Stimulated activated CD4-positive, alpha-beta T cell treated with anti-CD3 and anti-CD28 coated beads, Interleukin-2, amount 100 ng/mL, for 48 hours (primary cell): Measurements from ENCODE around the gene CLDN2.

Source experiments
- DNase-seq, 2 donors: peaks; one replicate each; pipeline ENCODE4 v3.0.0-alpha.2; 2020

The CLDN2 gene

DNA sequence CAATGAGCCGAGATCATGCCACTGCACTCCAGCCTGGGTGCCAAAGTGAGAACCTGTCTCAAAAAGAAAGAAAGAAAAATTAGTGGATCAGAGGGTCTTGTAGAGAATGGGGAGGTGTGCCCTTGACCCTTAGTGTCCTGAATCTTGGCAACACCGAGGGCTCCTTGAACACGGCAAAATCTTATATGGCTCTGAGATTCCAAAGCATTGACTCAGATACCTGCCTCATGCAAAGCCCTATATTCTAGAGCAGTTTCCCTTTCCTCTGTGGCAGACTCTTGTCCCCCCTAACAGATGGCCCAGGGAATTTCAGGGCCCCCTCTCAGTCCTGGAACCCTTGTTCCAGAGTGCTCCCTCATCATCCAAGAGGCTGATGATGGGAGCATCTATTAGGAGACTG lies 6.8 kb downstream of the CLDN2 start:
- no peak for DNase-seq

GRCh38 chrX:106927700-106928099 lies 7.5 kb downstream of the CLDN2 start:
- DNase-seq = no peak

GRCh38 chrX:106928227-106928626 lies 8.0 kb downstream of the CLDN2 start:
- no peak for DNase-seq

GRCh38 chrX:106931831-106932491 lies 11.8 kb downstream of the CLDN2 start:
- no peak for DNase-seq

- DNase-seq = no peak
These were observed 12.3 kb downstream of the CLDN2 start for GRCh38 chrX:106932492-106932923.

- no peak for DNase-seq
These were observed 12.8 kb downstream of the CLDN2 start for GRCh38 chrX:106932960-106933537.

GRCh38 chrX:106933538-106933961 lies 13.3 kb downstream of the CLDN2 start:
- no peak for DNase-seq

- DNase-seq = no peak
These were observed 15.0 kb downstream of the CLDN2 start for GRCh38 chrX:106935175-106935574.

GRCh38 chrX:106936246-106936645 lies 16.0 kb downstream of the CLDN2 start:
- no peak for DNase-seq

GRCh38 chrX:106939566-106939965 lies 19.4 kb downstream of the CLDN2 start:
- DNase-seq = no peak

DNA sequence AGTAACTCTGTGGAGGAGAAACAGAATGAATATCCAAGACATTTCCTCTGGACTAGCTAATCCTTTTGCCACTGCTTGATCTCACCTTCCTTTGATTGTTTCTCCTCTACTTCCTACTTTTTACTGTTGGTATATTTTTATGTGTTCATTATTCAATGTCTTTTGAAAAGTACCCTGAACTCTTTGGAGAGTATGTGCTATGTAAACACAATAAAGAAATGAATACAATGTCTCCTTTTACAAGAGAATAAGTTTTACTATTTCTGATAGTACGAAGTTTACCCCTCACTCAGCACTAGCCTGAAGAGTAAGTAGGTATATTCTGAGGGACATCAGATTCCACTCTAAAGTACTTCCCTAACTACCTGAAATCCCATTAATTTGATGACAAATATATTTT lies 19.9 kb downstream of the CLDN2 start:
- no peak for DNase-seq

GRCh38 chrX:106946464-106946863 lies 26.3 kb downstream of the CLDN2 start:
- no peak for DNase-seq

GRCh38 chrX:106948641-106949040 lies 28.4 kb downstream of the CLDN2 start:
- DNase-seq = no peak

GRCh38 chrX:106949366-106949765 lies 29.2 kb downstream of the CLDN2 start:
- DNase-seq = no peak

- no peak for DNase-seq
These were observed 30.2 kb downstream of the CLDN2 start for GRCh38 chrX:106950381-106950780.

DNA sequence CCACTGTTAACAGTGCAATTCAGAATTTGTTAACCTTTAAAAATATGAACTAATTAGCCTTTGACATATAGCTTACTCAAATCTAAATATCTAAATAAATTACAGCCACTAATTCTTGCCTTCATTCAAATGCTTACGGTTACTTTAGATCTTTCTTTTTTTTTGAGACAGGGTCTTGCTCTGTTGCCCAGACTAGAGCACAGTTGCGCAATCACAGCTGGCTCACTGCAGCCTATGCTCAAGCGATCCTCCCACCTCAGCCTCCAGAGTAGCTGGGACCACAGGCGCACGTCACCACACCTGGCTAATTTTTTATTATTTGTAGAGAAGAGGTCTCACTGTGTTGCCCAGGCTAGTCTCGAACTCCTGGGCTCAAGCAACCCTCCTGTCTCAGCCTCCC lies 31.0 kb downstream of the CLDN2 start:
- DNase-seq = no peak

DNA sequence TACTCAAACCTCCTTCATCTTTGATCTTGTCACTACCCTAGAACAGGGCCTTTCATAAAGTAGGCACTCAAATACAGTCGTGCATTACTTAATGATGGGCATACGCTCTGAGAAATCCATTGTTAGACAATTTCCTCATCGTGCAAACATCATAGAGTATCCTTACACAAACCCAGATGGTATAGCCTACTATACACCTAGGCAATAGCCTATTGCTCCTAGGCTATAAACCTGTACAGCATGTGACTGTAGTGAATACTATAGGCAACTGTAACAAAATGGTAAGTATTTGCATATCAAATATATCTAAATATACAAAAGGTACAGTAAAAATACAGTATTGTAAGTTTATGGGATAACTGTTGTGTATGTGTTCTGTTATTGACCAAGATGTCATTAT lies 31.9 kb downstream of the CLDN2 start:
- DNase-seq = no peak

DNA sequence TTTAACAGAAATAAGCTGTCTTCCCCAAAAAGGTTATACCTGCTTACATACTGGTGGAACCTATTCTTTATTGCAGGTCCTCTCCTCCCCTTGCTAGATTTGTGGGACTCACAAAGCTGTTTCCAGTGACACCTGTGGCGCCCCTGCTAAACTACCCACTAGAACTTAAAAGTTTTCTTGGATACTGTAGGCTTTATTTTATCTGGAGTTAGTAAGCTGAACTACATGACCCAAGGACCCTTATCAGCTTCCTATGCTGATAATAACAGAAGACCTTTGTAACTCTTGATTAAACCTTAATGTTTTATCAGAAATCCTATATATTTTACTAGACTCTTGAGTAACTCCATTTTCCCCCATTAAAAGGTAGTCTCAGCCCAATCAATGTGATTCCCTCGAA lies 32.3 kb downstream of the CLDN2 start:
- DNase-seq = no peak

GRCh38 chrX:106952988-106953387 lies 32.8 kb downstream of the CLDN2 start:
- no peak for DNase-seq

GRCh38 chrX:106954041-106954440 lies 33.8 kb downstream of the CLDN2 start:
- DNase-seq = no peak

DNA sequence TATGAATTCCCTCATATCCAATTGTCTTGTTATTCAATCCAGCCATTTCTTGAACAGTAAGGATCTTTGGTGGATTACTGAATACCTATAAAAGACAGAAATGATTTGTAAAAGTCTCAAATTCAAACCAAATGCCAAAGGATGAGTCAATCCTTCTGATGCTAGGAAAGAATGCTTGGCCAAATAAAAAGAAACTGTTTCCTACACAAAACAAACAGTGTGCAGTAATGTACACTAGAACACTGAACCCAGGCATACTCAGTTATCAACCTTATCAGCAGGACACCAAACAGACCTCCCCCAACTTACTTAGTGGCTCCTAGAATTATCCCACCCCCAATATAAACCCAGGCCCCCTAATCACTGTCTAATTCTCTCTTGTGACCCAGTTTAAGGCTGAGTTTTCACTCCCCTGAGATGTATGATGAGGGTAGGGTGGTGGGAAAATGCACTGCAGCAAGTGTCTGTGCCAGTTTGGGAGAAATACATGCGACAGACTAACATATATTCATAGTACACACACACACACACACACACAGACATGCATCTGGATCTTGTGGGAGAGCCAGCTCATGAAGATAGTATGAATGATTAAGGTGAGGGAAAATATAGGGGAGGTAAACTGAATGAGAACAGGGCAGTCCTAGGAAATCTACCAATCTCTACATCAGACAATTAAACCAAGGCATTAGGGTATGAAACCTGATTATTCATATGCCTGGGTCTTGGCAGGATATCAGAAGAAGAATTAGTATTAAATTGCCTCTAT lies 35.0 kb downstream of the CLDN2 start:
- DNase-seq = no peak

DNA sequence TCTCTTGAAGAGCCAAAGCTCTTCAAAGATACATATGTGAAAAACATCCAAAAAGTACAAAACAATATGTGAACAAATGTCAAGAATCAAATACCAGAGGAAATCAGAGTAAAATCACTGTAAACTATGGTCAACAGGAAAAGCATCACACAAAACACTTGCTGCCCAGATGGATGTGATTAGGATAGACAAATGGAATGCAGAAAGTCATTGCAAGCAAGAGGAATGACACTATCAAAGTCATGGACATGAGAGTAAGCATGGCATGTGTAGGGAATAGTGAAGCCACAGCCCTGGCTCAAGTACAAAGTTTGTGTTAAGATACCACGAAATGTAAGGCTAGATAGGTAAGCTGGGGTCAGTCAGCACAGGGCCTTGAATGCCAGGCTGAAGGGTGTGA lies 37.7 kb downstream of the CLDN2 start:
- no peak for DNase-seq

DNA sequence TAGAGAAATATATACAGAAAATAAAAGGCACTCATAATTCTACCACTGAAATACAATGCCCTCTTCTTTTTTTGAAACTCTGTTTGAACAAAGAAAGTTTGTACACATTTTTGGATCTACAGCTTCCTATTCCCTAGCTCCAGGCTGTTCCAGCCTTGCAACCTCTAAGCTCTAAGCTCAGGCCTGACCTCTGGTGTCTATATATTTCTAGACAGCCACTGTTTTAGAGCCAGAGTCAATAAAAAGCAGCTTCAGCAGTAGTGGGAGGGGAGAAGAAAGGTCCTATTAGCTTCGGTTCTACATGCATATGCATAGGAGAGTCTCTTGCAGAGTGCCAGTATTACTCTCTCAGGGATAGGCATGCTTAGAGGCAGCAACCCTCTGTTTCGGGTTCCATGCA lies 39.7 kb downstream of the CLDN2 start:
- DNase-seq = no peak

DNA sequence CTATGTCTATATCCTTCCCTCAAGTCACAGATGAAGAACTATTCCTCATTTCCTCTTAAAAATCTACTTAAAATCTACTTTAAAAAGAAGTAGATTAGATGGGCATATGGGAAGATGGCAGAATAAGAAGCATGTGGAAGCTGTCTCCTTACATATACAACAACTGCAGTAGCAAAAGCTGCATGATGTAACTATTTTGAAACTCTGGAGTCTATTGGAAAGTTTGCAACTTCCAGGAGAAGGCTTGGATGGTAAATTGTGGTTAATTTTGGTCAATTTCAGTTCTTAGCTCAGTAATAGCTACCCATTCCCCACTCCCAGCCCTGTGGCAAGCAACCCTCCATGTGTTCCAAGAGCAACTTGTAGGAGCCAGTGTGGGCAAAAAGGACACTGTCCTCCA lies 42.9 kb downstream of the CLDN2 start:
- no peak for DNase-seq
